GM12864 (cell line): Measurements from ENCODE around the gene RNASEL.

ENCODE experiments used
- DNase-seq: peaks from one replicate; pipeline ENCODE4 v3.0.0-alpha.2; 2011; ENCODE audit warnings: low read depth
- H3K4me3 ChIP-seq: 2 replicates; pipeline ENCODE4 v1.5.1; 2011; ENCODE audit warnings: mild to moderate bottlenecking, low read depth, low read length, control low read depth
- TF ChIP-seq, protein P1 (sequence below): IDR thresholded peaks from 2 replicates; pipeline ENCODE4 v1.5.1; 2011; ENCODE audit warnings: low read depth, mild to moderate bottlenecking, moderate library complexity, low read length, control low read depth, inconsistent platforms; ENCODE audit errors: missing control alignments

RNASEL gene

DNA sequence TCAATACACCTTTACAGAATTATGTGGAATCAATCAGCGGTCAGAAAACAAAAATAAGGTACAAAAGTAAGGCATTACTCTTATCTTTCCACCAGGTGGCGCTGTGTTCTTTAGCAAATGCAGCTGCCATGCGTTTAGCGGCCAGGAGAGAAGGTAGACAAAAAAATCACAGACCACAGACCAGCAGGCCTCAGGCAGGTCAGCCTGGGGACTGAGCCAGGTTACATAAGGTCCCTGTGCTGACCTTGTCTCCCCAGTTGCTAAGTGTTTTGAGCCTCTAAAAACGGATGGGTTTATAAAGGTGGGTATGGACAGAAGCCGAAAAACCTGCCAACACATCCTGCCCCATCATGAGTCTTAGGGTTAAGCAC lies 12.3 kb upstream of the RNASEL start:
- H3K4me3 ChIP-seq: peak overlapping the region; percentile 91
- DNase-seq: peak; percentile 69
- TF ChIP-seq, protein P1, sequence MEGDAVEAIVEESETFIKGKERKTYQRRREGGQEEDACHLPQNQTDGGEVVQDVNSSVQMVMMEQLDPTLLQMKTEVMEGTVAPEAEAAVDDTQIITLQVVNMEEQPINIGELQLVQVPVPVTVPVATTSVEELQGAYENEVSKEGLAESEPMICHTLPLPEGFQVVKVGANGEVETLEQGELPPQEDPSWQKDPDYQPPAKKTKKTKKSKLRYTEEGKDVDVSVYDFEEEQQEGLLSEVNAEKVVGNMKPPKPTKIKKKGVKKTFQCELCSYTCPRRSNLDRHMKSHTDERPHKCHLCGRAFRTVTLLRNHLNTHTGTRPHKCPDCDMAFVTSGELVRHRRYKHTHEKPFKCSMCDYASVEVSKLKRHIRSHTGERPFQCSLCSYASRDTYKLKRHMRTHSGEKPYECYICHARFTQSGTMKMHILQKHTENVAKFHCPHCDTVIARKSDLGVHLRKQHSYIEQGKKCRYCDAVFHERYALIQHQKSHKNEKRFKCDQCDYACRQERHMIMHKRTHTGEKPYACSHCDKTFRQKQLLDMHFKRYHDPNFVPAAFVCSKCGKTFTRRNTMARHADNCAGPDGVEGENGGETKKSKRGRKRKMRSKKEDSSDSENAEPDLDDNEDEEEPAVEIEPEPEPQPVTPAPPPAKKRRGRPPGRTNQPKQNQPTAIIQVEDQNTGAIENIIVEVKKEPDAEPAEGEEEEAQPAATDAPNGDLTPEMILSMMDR: peak; percentile 71

DNA sequence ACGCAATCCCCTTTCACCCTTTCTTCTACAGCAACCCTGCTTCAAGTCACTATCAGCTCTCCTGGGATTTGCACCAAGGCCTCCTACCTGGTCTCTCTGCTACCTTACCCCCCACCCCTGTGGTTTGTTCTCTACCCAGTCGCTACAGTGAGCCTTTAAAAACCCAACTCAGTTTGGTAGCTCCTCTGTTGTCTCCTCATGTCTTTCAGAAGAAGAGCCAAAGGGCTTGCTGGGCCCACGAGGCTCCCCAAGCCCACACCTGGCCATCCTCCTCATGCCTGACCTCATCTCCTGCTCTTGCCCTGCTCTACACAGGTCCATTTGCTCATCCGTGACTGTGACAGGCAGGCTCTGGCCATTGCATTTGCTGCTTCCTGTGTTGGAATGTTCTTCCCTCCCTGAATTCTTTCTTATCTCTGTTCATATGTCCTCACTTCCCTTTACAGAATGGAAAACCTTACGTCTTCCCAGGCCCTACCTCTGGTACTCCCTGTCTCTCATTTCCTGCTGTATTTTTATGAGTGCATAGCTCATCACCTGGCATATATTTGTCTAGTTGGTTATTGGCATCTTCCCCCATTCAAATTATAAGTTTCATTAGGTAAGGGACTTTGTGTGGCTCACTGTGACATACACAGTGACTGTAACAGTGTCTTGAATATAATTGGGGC lies 11.8 kb upstream of the RNASEL start:
- no peak overlapping the region; the same call in 1 of the 2 replicates for H3K4me3 ChIP-seq
- TF ChIP-seq, protein P1: no peak
- DNase-seq: no peak

DNA sequence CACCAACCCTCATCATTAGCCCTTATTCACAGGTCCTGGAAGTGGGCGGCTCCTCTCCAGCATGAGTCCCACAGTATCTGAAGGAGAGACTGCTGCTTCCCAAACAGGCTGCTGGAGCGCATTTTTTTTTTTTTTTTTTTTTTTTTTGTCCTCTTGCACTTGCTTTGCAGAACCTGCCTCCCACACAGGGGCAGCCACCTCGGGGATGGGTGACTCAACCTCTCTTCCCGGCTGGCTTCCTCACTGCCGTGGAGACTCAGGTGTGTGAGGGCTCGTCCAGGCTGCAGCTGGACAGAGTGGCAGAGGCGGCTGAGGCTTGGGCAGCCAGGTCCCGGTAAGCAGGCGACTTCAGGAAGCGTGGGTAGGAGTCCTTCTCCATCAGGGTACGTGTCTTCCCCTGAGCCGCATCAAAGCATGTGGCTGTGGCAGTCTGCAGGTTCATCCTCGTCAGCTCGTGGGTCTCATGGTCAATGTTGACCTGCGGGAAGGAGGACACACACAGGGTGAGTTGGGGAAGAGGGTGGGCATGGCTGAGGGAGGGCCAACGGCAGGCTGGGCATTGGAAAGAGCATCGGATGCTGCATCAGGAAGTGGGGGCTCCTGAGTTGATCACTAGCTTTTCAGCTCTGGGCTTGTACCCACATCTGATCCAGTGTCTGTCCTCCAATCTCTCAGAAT lies 11.1 kb upstream of the RNASEL start:
- TF ChIP-seq, protein P1: no peak

GRCh38 chr1:182599339-182599738 lies 10.3 kb upstream of the RNASEL start:
- DNase-seq: no peak
- TF ChIP-seq, protein P1: peak; percentile 64
- H3K4me3 ChIP-seq: no peak overlapping the region

More for the DNA sequence above, 11.1 kb upstream of the RNASEL start:
- no peak for DNase-seq
- H3K4me3 ChIP-seq: no peak overlapping the region

- TF ChIP-seq, protein P1: no peak
- H3K4me3 ChIP-seq: no peak overlapping the region
- no peak for DNase-seq
These were observed 9.2 kb upstream of the RNASEL start for GRCh38 chr1:182598296-182598695.

GRCh38 chr1:182596934-182597333 lies 7.9 kb upstream of the RNASEL start:
- DNase-seq: no peak
- H3K4me3 ChIP-seq: no peak overlapping the region
- TF ChIP-seq, protein P1: no peak
